Mucosa of gallbladder (tissue), 1 donor: ENCODE results near the gene IGF1R. TPM values are rescaled to one million over a fixed set of nuclear protein-coding genes. Genes with fewer than 3 reads are reported as not detected.

ENCODE experiments used
- DNase-seq: peaks from one replicate; pipeline ENCODE4 v3.0.0-alpha.2; 2020; ENCODE audit warnings: low spot score
- total RNA-seq: library from RNA; stranded (reverse); gene quantifications from one replicate; pipeline ENCODE4 v1.2.1, GENCODE V29; 2021
- donor health status: DM: no; HTN: no; CAD: no.

Gene IGF1R
- total RNA-seq, 1 donor from 2014 or later = 46.9 TPM

GRCh38 chr15:98774756-98775497 lies 126.6 kb downstream of the IGF1R start:
- no peak for DNase-seq

- no peak for DNase-seq
These were observed 127.3 kb downstream of the IGF1R start for GRCh38 chr15:98775498-98776230.

GRCh38 chr15:98776607-98777281 lies 128.4 kb downstream of the IGF1R start:
- no peak for DNase-seq

GRCh38 chr15:98777426-98777825 lies 129.1 kb downstream of the IGF1R start:
- no peak for DNase-seq

- DNase-seq = no peak
These were observed 130.1 kb downstream of the IGF1R start for GRCh38 chr15:98778263-98778959.

GRCh38 chr15:98778960-98779359 lies 130.6 kb downstream of the IGF1R start:
- no peak for DNase-seq

GRCh38 chr15:98779463-98780071 lies 131.2 kb downstream of the IGF1R start:
- peak; percentile 82 for DNase-seq

- DNase-seq = no peak
These were observed 133.5 kb downstream of the IGF1R start for GRCh38 chr15:98781838-98782237.

GRCh38 chr15:98782801-98783200 lies 134.5 kb downstream of the IGF1R start:
- no peak for DNase-seq

GRCh38 chr15:98785431-98785806 lies 137.1 kb downstream of the IGF1R start:
- DNase-seq = no peak

GRCh38 chr15:98785807-98786621 lies 137.7 kb downstream of the IGF1R start:
- peak; percentile 64 for DNase-seq

- DNase-seq = no peak
These were observed 138.4 kb downstream of the IGF1R start for GRCh38 chr15:98786717-98787116.

GRCh38 chr15:98787194-98787593 lies 138.9 kb downstream of the IGF1R start:
- no peak for DNase-seq

GRCh38 chr15:98787936-98788757 lies 139.8 kb downstream of the IGF1R start:
- no peak for DNase-seq

- DNase-seq = no peak
These were observed 140.7 kb downstream of the IGF1R start for GRCh38 chr15:98789020-98789419.

- DNase-seq = no peak
These were observed 141.9 kb downstream of the IGF1R start for GRCh38 chr15:98790270-98790669.

- DNase-seq = no peak
These were observed 142.8 kb downstream of the IGF1R start for GRCh38 chr15:98791046-98791701.

- DNase-seq = no peak
These were observed 143.8 kb downstream of the IGF1R start for GRCh38 chr15:98792117-98792516.

- DNase-seq = no peak
These were observed 145.9 kb downstream of the IGF1R start for GRCh38 chr15:98794211-98794610.
